ENCODE data around the gene CNTNAP2.

CNTNAP2 gene

DNA sequence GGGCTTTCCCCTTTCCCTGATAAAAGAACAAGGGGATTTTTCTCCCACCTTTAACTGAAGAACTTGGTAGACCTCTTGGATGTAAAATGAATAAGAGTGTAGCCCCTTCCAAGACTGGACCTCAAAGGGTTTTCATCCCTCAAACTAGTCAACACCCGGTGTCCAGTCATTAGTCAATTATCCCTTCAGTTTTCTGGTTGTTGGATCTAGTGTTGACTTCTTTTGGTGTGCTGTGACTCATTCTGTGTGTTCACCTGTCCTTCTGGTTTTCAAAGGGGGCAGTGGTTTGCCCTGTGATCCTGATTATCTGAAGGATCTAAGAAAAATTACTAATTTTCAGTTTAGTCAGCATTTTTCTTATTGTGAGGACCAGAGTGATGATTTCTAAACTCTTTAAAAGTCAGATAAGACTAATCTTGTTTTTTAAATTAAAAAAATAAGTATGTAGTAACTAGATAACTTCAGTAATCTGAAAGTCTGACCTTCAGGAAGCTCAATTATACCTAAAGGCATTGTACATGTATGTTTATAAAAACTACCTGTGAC lies 583.5 kb downstream of the CNTNAP2 start:
- no peak for DNase-seq

DNA sequence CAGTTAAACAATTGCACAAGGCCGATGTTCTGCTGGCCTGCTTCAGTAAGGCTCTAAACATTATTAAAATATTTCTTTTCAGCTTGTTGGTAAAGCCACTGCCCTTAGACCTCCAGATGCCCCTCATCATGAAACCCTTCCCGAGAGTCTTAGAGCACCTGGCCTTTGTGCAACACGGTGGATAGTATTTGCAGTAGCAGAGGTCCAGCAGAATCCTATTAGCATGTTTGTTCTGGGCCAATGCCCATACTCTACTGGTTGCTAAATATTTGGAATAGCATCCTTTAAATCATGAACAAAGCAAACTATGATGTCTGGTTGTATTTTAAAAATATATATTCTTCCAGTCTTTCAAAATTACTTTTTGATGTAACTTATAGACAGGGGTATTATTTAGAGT lies 584.6 kb downstream of the CNTNAP2 start:
- DNase-seq = no peak

DNA sequence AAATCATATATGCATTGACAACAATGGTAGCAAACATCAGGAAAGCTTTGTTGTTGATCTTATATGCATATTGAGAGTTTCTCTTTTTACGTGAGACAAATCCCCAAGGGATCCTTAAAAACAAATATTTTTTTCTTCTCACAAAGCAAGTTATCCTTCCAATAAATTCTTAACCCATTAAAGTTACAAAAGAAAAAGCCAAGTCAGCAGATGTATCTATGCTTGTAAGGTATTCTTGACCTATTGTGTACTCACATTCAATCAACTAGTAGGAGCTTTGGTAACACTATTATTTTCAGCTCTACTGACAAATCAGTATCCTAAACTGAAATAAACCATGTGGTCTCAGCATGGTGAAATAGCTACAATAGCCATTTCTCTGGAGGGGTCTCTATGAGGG lies 586.3 kb downstream of the CNTNAP2 start:
- DNase-seq = no peak

DNA sequence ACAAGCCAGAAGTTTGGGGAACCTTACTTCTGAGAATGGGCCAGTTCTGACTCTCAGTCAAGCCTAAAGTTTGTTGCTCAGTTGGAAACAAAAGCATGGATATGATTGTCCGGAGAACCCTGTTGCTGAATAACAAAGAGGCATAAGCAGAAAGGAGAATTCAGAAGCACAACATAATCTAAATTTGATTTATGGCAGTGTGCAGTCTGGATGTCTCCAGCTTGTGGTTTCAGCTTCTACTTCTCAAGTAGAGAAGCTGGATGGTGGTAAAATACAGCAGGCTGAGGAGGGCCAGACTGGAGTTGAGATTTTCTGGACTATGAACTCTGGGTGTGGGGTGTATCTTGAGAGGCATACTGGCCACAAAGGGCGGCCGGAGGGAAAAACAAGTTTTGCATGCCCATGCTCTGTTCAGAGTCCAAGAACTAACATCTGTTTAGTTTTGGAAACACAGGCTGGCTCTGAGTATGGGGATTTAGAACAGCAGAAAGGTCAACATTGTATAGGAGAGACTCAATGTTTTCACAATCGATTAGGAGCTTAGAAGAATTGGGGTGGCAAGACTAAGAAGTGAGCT lies 592.9 kb downstream of the CNTNAP2 start:
- no peak for DNase-seq

DNA sequence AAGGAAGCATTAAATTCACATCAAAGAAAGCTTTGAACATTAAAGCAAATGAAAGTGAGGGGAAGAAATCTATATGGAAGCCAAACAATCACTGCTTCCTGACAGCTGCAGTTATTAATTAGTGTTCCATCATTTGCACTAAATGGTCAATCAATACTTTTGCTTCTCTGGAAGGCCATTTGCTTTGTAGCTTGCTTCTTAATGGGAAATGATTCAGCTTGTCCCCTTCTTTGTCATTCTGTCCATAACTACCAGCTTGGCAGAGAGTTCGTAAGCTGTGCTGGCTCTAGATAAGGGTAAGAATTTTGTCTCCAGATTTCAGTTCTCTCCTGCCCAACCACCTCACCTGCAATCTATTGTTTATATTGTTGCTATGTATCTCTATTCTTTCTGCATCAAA lies 596.6 kb downstream of the CNTNAP2 start:
- no peak for DNase-seq

DNA sequence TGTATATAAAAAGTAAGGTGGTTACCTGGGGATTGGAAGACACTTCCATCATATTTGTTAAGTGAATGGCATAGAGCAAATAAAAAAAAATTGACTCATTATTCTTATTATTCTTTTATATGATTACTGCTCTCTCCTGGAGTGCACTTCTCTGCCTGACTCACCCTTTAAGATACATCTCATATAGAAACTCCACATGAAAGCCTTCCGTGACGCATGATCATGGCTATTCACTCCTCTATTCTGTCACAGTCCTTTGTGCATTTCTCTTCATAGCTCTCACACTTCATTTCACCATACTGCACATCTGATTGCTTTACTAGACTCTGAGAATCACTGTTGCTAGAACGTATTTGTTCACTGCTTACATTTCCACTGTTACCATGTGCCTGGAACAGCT lies 597.3 kb downstream of the CNTNAP2 start:
- DNase-seq = no peak

DNA sequence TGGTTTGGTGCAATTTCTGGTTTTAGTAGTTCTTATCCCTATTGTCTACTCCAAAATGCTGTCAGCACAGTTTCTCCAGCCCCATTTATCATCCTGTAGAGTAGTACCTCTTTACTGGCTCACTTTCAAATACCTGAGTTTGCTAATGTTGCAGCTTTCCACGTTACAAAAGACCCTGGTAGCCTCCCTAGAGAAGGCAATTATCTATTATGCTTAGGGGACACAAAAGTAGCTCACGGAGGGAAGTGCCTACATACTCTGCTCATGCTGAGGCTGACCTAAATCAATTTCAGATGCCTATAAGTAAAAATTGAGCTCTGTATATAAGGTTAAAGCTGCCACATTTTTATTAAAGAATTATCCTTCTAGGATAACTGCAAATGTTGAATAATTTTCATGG lies 603.6 kb downstream of the CNTNAP2 start:
- no peak for DNase-seq

DNA sequence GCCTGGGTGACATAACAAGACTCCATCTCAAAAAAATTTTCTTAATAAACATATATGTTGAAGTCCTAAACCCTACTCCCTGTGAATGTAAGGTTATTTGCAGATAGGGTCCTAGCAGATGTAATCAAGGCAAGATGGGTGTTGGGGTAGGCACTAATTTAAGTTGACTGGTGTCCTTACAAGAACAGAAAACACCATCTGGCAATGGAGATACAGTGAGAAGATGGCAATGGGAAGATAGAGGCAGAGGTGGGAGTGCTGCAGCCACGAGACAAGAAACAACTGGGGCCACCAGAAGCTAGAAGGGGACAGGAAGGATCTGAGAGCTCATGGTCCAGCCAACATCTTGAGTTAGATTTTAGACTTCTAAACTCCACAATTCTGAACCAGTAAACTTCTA lies 606.4 kb downstream of the CNTNAP2 start:
- DNase-seq = no peak

DNA sequence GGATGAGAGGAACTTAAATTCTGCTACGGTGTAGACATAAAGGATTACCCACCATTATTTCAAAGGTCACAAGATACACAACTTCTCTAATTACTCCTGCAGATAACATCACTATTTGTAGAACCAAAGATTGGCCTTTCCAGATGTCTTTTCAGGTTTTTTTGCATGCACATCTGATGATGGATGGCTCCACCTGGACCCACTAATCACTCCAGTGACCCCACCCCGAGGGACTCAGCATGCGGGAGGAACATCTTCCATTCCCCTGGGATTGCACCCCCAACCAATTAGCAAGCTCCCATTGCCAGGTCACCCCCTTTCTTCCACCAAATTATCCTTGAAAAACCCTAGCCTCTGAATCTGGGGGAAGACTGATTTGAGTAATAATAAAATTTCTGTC lies 608.9 kb downstream of the CNTNAP2 start:
- DNase-seq = no peak

DNA sequence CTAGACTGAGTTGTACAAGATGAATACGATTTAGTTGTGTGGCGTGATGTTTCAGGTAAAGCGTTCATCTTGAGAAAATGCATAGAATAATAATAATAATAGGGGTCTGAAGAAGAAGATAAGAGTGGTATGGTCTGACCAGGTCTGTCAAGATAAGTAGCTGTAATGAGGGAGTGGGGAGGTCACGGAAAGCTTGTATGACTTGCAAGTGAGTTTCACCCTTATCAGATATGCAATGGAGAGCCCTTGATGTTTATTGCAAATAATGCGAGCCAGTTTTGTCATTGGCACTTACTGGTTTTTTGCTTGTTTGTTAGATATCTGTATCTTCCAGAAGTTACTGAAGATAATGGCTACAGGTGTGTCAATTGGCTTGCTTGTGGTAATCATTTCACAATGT lies 611.5 kb downstream of the CNTNAP2 start:
- no peak for DNase-seq

DNA sequence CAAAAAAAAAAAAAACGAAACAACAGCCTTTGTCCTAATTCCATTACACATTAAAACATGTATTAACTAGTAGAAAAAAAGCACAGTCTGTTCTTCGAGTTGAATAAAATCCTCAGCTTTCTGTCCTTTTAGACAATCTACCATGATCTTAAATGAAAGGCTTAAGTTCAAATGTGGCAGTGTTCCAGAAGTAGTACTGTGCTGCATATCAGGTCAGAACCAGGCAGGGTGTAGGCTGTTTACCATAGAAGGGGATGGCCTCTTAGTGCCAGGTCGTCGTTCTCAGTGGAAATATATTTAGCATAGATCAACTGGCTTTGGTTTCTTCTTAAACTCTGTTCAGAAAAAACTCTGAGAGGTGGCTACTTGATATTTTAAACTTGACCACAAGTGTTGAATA lies 612.0 kb downstream of the CNTNAP2 start:
- no peak for DNase-seq

DNA sequence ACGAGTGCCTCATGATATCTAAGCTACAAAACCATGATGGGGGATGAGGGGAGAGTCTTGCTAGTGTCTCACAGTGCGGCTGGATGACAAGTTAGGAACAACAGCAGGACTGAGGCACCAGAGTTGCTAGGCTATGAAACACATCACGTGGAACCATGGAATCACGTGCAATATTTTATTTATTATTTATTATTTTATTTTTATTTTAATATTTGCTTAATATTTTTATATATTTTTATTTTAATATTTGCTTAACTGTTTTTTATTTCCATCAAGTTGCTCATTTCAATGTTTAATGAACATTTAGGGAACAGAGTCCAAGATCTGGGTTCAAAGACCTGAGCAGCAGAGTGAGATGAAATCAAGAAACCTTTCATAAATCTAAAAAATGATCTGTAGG lies 614.6 kb downstream of the CNTNAP2 start:
- no peak for DNase-seq

DNA sequence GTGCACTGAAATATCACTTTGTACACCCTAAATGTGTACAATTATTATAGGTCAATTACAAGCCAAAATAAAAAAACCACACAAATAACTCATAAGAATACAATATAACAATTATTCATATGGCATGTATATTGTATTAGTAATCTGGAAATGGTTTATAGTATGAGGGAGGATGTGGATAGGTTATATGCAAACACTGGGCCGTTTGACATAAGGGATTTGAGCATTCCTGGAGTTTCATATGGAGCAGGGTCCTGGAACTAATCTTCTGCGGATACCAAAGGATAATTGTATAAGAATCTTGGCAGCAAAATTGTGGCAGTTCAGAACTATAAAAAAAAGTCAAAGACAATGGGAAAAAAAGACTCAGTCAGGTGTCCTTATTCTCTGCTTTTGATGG lies 619.4 kb downstream of the CNTNAP2 start:
- no peak for DNase-seq

DNA sequence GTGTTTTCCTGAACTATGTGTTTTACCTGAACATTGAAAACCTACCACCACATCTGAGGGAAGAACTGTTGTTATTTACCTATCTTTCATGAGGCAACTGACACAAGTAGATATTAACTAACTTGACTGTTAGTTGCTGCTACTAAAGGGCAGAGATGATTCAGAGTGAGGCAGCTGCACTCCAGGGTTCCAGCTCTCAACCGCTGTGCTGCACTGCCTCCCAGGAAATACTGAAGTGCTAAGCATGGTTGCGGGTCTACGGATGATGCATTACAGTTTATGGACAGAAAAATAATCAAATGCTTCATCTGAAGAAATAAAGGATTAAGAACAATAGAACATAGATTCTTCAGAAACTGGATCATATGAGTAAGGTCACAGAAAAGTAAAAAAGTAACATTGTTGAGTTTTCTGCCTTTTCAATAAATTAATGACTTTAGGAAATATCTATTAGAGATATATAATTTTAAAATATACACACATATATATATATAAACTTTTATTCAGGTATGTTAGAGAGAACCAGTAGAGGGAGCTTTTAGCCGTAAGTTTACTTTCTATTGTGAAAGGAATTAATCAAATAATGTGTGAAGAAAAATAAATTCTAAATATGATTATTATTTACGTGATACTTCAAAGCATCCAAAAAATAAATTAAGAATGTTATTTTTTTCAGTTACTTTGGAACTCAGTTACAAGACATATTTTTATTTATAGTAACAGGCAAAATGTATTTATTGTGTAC lies 620.0 kb downstream of the CNTNAP2 start:
- DNase-seq = no peak

DNA sequence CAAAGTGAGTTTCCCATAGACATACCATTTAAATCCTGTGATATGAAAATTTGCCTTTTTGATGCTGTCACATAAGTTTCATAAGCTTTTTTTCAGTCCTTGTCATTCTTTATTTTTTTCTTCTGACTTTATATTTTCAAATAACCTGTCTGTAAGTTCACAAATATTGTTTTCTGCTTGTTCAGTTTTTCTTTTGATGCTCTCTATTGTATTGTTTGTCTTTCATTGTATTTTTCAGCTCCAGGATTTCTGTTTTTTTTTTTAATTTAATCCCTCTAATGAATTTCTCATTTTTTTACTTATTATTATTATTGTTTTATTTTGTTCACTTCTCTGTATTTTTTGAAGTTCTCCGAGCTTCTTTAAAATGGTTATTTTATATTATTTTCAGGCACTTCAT lies 623.4 kb downstream of the CNTNAP2 start:
- DNase-seq = no peak

DNA sequence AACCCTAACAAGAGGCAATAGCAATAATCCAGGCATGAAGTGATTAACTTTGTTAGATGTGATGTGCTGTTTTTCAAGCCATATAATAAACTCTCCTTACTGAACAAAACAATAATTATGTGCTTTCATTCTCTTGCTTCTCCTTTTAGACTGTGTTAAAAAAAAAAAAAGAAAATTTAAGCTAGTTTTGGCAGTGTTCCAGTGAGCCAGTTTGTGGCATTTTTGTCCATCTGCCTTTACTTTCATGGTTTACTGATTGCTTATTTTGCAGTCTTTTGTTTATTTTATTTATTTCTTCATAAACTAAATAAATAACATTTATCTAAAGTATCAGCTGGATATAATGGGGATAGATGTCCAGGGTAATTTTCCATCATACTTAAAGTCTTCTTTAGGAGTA lies 625.3 kb downstream of the CNTNAP2 start:
- no peak for DNase-seq

DNA sequence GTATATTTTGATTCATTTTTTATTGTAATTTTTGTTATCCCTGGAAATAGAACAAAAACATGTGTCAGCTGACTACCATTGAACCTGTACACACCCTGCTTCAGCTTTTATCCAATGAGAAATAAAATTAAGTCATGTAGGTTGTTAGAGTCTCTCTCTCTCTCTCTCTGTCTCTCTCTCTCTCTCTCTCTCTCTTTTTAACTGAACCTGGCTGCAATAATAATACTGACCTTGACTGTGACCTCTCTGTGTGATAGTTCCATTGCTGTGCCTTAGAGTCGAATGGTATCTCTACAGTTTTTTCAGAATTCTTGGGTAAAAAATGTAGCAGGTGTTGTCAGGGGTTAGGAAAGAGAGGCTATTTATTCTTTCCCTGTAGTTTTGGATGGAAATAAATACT lies 637.8 kb downstream of the CNTNAP2 start:
- no peak for DNase-seq

DNA sequence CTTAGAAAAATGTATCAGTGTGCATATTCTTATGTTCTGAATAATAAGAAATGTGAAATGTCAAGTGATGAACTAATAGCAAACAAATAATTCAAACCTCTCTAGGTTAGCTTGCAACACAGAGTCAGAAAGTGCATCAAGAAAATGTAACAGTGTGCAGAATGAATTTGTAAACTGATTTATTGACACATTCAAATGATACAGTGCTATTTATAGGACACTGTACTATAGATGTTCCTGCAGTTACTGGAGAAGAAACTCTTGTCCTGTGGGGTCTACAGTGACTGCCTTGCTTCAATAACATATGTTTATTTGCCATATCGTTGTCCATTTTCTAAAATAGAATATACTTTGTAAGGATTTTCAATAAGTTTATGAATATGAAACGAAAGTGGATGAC lies 639.0 kb downstream of the CNTNAP2 start:
- no peak for DNase-seq

DNA sequence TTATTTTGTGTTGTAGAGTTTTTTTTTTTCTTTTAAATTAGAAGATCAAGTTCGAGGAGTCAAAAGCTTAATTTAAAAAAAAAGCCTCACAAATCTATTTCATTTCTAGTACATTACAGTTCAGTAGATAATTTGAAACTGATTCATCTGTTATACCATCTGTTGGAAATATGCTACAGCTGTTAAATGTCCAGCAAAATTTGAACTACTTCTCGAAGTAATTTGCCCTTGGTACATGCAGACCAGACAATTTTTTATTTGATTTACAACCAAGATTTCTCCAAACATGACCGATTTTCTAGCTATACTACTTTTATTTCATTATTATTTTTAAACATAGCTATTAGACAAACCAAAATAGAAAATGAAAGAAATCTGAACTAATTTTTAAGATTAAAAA lies 647.9 kb downstream of the CNTNAP2 start:
- DNase-seq = no peak

DNA sequence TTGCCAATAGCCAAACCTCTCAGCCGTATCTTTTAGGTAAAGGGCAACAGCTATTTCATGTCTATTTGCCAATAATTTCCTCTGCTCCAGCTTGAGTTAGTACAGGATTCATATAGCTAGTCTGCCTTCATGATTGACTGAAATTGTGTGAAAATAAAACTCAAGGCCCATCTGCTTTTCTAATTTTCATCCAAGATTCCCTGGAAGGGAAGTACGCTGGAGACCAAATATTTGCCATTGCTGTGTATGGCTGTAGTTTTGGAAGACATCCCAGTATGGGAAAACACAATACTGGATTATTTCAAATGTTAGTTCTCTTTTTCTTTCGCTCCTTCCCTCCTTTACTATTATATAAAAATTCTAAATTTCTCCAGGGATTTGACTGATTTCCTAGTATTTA lies 652.4 kb downstream of the CNTNAP2 start:
- DNase-seq = no peak

DNA sequence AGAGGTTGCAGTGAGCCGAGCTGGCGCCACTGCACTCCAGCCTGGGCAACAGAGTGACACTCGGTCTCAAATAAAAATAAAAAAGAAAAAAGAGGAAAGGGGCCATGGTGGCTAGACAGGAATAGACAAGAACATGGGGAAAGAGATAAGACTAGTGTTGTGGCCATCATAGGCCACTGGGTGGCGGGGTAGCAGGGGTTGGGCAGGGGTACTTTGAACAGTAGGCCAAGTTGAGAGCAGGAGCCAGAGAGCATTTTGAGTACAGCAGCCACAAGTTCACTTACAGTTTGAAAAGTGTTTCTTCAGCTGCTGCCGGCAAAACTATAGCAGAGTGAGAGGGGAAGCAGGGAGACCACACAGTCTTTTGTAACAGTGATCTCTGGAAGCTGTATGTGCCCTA lies 656.0 kb downstream of the CNTNAP2 start:
- DNase-seq = no peak

DNA sequence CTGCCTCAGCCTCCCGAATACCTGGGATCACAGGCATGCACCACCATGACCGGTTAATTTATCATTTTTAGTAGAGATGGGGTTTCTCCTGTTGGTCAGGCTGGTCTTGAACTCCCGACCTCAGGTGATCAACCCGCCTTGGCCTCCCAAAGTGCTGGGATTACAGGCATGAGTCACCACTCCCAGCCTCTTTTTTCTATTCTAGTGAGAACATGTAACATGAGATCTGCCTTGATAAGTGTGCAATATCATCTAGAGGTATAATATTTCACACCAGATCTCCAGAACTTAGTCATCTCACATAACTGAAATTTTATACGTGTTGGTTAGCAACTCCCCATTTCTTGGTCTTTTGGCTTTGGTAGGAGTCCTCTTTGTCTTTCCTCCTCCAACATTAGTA lies 656.9 kb downstream of the CNTNAP2 start:
- DNase-seq = no peak

DNA sequence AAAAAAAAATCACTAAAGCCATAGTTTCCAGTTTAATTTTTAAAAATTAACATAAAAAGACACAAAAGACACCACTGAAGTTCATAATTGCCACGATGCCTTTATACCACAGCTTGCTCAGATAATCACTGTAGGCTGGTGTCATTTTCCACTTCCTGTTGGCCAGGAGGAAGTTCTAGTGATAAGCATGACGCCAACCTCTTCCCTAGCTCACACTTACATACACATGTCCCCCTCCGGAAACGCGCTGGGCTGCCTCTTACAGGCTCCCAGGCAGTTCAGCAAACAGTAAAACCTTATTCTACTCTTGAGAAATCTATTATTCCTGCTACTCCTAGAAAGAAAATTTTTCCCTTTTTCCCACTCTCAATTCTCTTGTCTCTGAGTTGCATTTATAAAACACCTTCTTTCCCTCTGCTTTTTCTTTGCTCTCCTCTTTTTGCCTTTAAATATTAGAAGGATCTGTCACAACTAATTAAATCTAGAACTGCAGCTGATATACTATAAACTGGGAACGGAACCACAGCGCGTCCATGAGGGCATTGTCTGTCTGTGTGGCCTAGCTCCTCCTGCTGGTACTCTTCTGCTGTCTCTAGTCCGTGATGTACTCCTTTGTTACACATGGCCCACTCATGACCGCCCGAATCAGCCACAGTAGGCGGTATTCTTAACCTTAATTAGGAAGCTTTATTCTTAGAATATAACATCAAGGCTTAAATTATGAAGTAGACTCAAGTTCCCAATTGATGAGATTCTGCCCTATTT lies 664.9 kb downstream of the CNTNAP2 start:
- DNase-seq = no peak

DNA sequence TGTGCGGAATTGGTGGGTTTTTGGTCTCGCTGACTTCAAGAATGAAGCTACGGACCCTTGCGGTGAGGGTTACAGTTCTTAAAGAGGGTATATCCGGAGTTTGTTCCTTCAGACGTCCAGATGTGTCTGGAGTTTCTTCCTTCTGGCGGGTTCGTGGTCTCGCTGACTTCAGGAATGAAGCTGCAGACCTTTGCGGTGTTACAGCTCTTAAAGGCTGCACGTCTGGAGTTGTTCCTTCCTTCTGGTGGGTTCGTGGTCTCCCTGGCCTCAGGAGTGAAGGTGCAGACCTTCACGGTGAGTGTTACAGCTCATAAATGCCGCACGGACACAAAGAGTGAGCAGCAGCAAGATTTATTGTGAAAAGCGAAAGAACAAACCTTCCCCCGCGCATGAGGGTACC lies 670.7 kb downstream of the CNTNAP2 start:
- no peak for DNase-seq

Measured in effector CD8-positive, alpha-beta T cell (primary cell).